ENCODE results near the gene RRAD. TPM values are rescaled to one million over a fixed set of nuclear protein-coding genes. Genes with fewer than 3 reads are reported as not detected.

Gene RRAD
- total RNA-seq, 1 experiment from 2014 or later, result 1.3 TPM

DNA sequence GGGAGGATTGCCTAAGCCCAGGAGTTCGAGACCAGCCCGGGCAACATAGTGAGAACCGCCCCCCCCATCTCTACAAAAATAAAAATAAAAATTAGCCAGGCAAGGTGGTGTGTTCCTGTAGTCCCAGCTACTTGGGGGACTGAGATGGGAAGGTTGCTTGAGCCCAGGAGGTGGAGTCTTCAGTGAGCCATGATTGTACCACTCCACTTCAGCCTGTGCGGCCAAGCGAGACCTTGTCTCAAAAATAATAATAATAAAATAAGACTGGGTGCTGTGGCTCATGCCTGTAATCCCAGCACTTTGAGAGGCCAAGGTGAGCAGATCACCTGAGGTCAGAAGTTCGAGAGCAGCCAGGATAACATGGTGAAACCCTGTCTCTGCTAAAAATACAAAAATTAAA is 33.5 kb downstream of the RRAD start:
- TF ChIP-seq, protein P1, sequence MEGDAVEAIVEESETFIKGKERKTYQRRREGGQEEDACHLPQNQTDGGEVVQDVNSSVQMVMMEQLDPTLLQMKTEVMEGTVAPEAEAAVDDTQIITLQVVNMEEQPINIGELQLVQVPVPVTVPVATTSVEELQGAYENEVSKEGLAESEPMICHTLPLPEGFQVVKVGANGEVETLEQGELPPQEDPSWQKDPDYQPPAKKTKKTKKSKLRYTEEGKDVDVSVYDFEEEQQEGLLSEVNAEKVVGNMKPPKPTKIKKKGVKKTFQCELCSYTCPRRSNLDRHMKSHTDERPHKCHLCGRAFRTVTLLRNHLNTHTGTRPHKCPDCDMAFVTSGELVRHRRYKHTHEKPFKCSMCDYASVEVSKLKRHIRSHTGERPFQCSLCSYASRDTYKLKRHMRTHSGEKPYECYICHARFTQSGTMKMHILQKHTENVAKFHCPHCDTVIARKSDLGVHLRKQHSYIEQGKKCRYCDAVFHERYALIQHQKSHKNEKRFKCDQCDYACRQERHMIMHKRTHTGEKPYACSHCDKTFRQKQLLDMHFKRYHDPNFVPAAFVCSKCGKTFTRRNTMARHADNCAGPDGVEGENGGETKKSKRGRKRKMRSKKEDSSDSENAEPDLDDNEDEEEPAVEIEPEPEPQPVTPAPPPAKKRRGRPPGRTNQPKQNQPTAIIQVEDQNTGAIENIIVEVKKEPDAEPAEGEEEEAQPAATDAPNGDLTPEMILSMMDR (IDR thresholded peaks at IDR 0.05; ENCODE audit: unreplicated experiment), result no peak
- CTCF ChIA-PET, result interaction anchor here (1.3 kb wide), 2 partner anchors 17 to 19 kb away, joined by 4 read pairs; no protein-coding TSS in a partner anchor

DNA sequence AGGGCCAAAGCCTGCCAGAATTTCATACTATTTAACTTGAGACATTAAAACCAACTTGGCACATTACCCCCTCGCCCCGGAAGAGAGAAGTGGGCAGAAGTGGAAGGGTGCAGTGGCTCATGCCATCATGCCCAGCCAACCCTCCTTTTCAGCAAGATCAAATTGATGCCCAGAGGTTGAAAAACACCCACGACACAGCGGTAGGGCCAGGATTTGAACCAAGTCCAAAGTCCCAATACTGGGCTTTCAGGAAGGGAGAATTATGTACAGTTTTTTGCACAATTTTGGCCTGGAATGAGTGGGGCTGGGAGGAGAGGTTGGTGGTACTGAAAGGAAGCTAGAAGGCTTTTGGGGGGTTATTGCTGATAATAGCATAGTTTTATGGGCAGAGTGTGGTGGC is 34.0 kb downstream of the RRAD start:
- BruUV-seq (replicated peaks), result no TSS peak

More for the DNA sequence above, 33.5 kb downstream of the RRAD start:
- H3K4me3 Mint-ChIP-seq (ENCODE audit: low read depth, unreplicated experiment), result no peak overlapping the region
- H3K27me3 Mint-ChIP-seq (ENCODE audit: unreplicated experiment), result no peaks in the 10 kb centered on the region
- DNase-seq, result no peak
- intact Hi-C loops (cut with micrococcal nuclease; ENCODE audit: unreplicated experiment), result no loop called here
- H3K27ac Mint-ChIP-seq (ENCODE audit: unreplicated experiment), result no peak overlapping the region
- no peaks in the 10 kb centered on the region for H3K9me3 Mint-ChIP-seq (ENCODE audit: low read depth, unreplicated experiment)
- BruUV-seq (replicated peaks), result no TSS peak
- H3K4me1 Mint-ChIP-seq (ENCODE audit: low read depth, unreplicated experiment), result peaks cover 13% of the 10 kb centered on the region
- H3K36me3 Mint-ChIP-seq (ENCODE audit: insufficient read depth, unreplicated experiment), result peaks cover 9% of the 10 kb centered on the region

DNA sequence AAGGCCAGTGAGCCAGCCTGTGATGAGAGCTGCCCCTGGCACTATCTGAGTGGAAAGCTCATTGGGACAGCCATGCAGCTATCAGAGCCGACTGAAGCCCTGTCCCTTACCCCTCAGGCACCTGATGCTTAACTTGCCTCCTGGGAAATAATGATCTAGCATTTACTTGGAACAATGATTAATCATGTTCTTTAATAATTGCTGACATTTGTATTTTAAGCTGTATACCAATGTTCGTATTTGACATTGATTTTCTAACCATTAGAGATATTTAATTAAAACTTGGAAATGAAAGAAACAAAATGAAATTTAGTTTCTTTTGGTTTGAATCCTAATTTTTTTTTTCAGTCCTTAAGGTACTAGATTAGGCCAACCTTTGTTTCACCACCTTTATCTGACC is 34.5 kb downstream of the RRAD start:
- BruUV-seq (replicated peaks), result no TSS peak
- TF ChIP-seq, protein P1 (IDR thresholded peaks at IDR 0.05; ENCODE audit: unreplicated experiment), result no peak
- H3K4me3 Mint-ChIP-seq (ENCODE audit: low read depth, unreplicated experiment), result no peak overlapping the region
- no peak overlapping the region for H3K27ac Mint-ChIP-seq (ENCODE audit: unreplicated experiment)
- CTCF ChIA-PET, result interaction anchor here (0.6 to 1.3 kb wide), 2 partner anchors 18 to 132 kb away, joined by 3 to 6 read pairs; no protein-coding TSS in a partner anchor
- DNase-seq, result no peak
- peaks cover 7% of the 10 kb centered on the region for H3K36me3 Mint-ChIP-seq (ENCODE audit: insufficient read depth, unreplicated experiment)
- intact Hi-C loops (cut with micrococcal nuclease; ENCODE audit: unreplicated experiment), result no loop called here
- no peaks in the 10 kb centered on the region for H3K9me3 Mint-ChIP-seq (ENCODE audit: low read depth, unreplicated experiment)
- H3K4me1 Mint-ChIP-seq (ENCODE audit: low read depth, unreplicated experiment), result peaks cover 3% of the 10 kb centered on the region
- no peaks in the 10 kb centered on the region for H3K27me3 Mint-ChIP-seq (ENCODE audit: unreplicated experiment)

More for the DNA sequence above, 34.0 kb downstream of the RRAD start:
- Mint-ChIP-seq H3K27me3 (ENCODE audit: unreplicated experiment) (no peaks in the 10 kb centered on the region), H3K36me3 (ENCODE audit: insufficient read depth, unreplicated experiment) (peaks cover 9% of the 10 kb centered on the region), H3K27ac (ENCODE audit: unreplicated experiment) (no peak overlapping the region), H3K4me3 (ENCODE audit: low read depth, unreplicated experiment) (no peak overlapping the region), H3K4me1 (ENCODE audit: low read depth, unreplicated experiment) (peaks cover 9% of the 10 kb centered on the region), H3K9me3 (ENCODE audit: low read depth, unreplicated experiment) (no peaks in the 10 kb centered on the region)
- intact Hi-C loops (cut with micrococcal nuclease; ENCODE audit: unreplicated experiment), result no loop called here
- CTCF ChIA-PET, result interaction anchor here (0.6 to 1.3 kb wide), 3 partner anchors 16 to 132 kb away, joined by 4 to 6 read pairs (median 4); no protein-coding TSS in a partner anchor
- TF ChIP-seq, protein P1 (IDR thresholded peaks at IDR 0.05; ENCODE audit: unreplicated experiment), result no peak
- no peak for DNase-seq

DNA sequence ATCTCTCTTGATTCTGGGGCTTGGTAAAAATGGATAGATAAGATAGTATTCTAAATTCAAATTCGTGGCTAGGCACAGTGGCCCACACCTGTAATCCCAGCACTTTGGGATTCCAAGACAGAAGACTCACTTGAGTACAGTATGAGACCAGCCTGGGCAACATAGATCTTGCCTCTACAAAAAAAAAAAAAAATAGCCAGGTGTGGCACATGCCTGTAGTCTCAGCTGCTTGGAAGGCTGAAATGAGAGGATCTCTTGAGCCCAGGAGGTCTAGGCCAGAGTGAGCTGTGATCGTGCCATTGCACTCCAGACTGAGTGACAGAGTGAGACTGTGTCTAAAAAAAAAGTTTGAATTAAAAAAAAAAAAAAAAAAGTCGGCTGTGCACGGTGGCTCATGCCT is 35.7 kb downstream of the RRAD start:
- no peak overlapping the region for H3K27ac Mint-ChIP-seq (ENCODE audit: unreplicated experiment)
- TF ChIP-seq, protein P1 (IDR thresholded peaks at IDR 0.05; ENCODE audit: unreplicated experiment), result no peak

More for the DNA sequence above, 35.7 kb downstream of the RRAD start:
- intact Hi-C loops (cut with micrococcal nuclease; ENCODE audit: unreplicated experiment), result no loop called here
- H3K4me3 Mint-ChIP-seq (ENCODE audit: low read depth, unreplicated experiment), result no peak overlapping the region
- H3K4me1 Mint-ChIP-seq (ENCODE audit: low read depth, unreplicated experiment), result peaks cover 7% of the 10 kb centered on the region
- DNase-seq, result no peak
- no TSS peak for BruUV-seq (replicated peaks)
- no peaks in the 10 kb centered on the region for H3K9me3 Mint-ChIP-seq (ENCODE audit: low read depth, unreplicated experiment)
- CTCF ChIA-PET, result interaction anchor here (0.6 kb wide), 1 partner anchor 67 kb away, joined by 5 read pairs; no protein-coding TSS in a partner anchor
- peaks cover 17% of the 10 kb centered on the region for H3K36me3 Mint-ChIP-seq (ENCODE audit: insufficient read depth, unreplicated experiment)
- H3K27me3 Mint-ChIP-seq (ENCODE audit: unreplicated experiment), result no peaks in the 10 kb centered on the region
